Measurements from ENCODE around the gene C5orf34.
"Not testable (repeated sequence)": the region's sequence is repeated elsewhere in the genome, so short reads cannot be mapped to it uniquely, and the experiment has no call there.

C5orf34 gene

DNA sequence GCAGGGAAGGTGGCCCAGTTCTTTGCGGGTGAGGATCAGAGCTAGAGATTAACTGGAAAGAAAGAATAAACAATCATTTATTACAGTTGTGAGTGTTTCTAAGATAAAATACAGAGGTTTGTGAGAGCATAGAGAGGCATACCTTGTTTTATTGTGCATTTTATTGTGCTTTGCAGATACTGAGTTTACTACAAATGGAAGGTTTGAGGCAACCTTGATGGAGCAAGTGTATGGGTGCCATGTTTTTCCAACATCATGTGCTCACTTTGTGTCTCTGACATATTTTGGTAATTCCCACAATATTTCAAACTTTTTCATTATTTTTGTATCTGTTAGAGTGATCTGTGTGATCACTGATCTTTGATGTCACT lies 715 bp upstream of the C5orf34 start:
- DNase-seq (ENCODE audit: low spot score), result no peak

DNA sequence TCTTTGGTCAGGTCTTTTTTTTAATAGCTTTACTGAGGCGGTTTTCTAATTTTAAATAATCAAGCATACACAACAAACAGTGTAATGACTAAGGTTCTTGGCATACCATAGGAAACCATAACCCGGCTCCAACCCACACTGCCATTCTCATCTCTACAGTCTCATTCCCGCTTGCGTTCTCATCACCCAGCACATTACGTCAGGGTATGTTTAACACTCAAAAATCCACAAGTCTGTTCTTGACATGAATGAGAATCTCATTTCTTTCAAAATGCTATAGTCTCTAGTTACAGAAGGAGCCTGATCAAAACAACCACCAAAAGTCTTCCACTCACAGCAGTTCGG lies 505 bp downstream of the C5orf34 start:
- no peak for DNase-seq (ENCODE audit: low spot score)

DNA sequence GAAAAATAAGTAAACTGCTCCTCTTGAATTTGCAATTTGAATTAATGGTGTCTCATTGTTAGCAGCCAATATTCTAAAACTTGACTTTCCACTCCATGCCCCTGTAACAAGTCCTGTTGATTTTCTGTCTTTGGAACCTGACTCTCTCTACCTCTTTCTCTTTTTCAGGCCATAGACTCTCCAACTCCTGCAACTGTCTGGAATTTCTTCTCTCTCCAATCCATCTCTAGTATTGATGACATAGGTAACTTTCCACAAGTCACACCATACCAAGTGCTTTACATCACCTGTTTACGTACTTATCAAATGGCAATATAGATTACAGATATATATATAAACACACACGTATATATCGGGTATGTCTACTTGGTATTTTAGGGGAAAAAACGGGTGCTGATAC lies 923 bp downstream of the C5orf34 start:
- no peak for DNase-seq (ENCODE audit: low spot score)

DNA sequence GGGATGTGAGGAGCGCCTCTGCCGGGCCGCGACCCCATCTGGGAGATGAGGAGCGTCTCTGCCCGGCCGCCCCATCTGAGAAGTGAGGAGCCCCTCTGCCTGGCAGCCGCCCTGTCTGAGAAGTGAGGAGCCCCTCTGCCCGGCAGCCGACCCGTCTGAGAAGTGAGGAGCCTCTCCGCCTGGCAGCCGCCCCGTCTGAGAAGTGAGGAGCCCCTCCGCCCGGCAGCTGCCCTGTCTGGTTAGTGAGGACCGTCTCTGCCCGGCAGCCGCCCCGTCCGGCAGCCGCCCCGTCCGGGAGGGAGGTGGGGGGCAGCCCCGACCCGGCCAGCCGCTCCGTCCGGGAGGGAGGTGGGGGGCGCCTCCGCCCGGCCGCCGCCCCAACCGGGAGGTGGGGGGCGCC lies 3.9 kb downstream of the C5orf34 start:
- not testable (repeated sequence) for DNase-seq (ENCODE audit: low spot score)

DNA sequence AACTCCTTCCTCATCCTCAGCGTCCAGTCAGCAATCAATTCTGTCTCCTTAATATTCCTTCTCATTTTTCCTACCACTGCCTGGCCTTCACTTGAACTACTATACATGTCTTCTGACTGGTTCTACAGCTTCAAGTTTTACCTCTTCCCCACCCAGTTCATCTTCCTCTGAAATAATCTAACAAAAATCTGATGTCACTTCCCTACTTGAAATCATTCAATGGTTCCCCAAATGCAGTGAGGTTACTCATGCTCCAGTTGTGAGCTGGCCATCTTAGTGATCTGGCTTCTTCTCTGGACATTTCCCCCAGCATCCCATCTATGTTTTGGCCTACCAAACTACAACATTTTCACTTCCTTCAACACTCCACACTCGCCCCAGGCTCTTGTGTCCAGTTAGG lies 16.4 kb downstream of the C5orf34 start:
- no peak for DNase-seq (ENCODE audit: low spot score)

DNA sequence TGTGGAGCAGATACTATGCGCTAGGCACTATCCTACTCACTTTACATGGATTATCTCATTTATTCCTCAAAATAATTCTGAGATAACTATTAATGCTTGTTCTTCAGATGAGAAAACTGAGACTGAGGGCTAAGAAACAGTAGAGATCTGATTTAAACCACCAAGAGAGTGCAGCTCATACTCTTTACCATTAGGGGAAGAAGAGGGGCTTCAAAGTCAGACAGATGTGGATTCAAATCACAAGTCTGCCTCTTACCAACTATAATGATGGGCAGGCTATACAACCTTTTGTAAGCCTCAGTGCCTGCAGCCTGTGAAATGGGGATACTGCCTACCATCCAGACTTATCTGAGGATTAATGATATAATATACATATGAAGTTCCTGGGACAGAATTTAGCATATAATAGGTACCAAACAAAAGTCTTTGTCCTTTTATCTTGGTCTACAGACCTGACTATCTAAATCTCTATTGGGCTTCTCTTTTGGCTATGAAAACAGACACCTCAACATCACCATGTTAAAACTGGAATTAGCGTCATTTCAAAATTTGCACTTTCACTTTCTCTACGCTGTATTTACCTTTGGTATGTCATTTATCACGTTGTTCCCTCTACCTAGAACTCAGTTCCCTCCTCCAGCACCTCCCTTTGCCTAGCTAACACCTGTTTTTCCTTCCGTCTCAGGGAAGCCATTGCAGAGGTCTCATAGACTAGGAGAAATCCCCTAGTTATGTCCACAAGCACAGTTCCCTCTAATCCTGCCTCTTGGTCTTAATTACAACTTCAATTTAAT lies 17.4 kb downstream of the C5orf34 start:
- no peak for DNase-seq (ENCODE audit: low spot score)

DNA sequence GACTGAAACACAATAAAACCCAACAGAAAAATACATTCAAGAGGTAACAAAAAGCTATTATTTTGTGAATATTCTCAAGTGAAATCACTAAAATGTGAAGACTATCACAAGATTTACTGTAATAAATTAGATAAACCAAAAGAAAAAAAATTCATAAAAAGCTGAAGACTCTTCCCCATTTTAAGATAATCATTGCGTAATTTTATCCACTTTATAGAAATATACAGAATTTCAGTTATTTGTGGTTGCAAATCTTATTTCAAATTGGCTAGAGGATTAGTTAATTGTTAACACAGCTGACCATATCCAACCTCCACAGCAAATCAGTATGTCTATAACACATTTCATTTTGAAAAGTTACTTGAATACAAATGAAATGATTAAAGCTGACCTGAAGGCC lies 23.6 kb downstream of the C5orf34 start:
- DNase-seq (ENCODE audit: low spot score), result no peak

DNA sequence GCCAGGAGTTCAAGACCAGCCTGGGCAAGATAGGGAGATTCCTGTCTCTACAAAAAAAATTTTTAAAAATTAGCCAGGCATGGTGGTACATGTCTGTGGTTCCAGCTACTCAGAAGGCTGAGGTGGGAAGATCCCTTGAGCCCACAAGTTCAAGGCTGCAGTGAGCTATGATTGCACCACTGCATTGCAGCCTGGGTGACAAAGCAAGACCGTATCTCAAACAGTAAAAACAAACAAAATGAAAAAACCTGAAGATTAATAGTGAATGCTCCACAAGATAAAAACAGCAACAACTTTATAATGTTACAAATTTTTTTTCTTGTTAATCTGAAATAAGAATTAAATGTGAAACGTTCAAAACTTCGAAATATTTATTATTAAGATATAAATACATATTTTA lies 28.6 kb downstream of the C5orf34 start:
- no peak for DNase-seq (ENCODE audit: low spot score)

DNA sequence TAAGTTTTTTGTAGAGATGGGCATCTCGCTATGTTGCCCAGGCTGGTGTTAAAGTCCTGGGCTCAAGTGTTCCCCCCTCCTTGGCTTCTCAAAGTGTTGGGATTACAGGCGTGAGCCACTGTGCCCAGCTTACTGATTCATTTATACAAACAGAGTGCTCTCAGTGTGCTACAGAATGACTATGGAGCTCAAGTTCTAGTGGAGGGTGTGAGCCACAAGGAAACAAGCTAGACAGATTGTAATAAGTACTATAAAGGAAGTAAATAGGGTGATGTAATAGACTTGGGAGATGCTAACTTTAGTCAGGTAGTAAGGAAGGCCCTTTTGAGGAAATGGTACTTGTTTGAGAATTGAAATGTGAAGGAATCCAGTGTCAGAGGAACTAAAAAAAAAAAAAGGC lies 29.5 kb downstream of the C5orf34 start:
- DNase-seq (ENCODE audit: low spot score), result no peak

DNA sequence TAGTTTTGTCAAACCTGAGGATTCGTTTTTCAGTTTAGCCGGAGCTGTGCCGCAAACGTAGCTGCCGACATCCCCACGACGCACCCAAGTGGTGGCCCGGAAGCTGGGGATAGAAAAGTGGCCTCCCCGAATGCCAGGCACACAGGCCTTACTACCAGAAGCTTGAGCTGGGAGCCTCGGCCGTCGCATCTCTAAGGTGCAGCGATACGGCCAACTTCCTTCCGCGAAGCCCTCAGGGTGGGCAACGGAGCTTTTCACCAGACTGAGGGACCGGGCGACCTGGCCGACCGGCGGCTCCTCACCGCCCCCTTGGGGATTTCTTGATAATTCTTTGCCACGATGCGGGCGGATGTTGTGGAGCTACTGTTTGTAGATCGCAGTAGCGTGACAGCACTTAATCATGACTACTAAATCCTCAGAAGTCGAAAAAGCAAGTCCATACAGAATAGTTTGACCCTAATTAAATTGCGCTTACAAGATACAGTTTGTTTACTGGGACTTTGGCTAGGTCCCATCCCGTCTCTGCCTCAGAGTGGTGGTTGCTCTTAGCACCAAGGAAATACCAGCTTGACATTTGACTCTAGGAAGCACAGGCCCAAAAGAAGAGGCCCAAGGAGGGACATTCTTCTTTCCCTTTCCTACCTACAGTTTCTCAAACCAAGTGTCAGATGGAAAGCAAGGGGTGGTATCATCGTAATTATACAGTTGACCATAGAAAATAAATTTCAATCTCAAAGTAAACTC lies 30.7 kb downstream of the C5orf34 start:
- peak; percentile 85 for DNase-seq (ENCODE audit: low spot score)

DNA sequence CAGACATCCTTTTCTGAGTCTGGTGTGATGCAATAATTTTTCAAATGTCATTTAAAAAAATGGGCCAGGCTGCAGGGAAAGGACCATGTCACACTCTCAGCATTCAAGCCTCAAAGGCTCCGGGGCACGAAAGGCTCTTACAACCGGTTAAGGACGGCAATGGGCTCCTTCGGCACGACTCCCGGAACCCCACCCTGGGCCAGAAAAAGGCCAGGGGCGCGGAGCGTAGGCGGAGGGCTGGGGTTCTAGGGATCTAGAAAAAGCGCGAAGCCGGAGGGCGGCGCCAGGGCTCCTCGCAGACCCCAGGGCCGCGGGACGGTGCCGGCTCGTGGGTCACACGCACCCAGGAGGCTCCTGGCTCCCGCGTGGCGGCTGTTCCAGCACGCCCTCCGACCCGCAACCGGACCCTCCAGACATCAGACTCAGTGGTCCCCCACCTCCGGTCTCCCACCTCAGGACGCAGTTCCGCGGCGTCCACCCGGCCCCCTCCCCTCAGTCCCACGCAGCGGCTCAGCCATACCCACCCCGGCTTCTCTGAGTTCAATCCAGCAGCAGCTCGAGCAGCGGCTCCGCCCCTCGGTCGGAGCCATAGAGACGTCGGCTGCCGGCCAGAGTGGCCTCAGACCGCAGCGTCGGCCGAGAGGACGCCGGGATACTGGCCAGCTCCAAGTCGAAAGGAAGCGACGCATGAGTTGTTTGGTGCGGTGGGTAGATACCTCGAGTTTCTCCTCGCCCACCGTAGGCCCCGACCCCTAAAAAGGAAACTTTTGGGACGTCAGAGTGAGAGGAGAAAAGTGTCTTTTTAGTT lies 31.4 kb downstream of the C5orf34 start, which contains the start of gene TMEM267:
Gene TMEM267, minus strand, starts transcription at position 568 of the 808 bp plus-strand sequence. CDS start 29,896 bp downstream, outside the sequence.
- DNase-seq (ENCODE audit: low spot score), result peak; percentile 96

DNA sequence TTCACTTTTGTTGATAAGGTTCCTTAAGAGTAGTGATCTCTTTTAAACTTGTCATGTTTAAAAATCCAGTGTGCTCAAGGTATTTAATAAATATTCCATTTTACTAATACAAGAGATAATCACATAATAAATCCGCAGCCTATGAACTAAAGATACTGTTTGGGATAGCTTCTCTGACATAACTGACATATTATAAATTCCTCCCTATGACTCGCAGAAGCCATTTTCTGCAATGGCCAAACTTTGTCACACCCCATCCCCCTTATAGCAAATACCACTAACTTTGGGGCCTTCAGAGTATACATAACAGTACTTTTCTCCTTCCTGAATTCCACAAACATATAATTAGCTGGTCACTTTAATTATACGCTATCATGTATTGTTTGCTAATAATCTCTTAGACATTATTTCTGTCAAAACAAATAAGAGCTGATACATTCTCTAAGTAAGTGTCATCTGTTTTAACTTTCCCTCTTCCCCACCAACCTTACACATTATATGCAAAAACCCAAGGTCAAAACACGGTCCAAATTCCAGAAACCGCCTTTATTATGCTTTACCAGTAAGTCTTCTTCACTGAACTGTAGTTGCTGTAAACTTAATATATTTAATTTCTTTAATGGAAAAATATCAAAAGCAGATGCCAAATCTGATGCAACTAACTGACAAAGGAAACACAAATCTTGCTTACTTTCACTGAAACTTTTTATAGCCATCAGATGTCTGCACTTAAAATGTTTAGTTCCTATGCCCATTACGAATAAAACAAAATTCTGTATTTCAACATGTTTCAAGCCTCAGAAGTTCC lies 32.3 kb downstream of the C5orf34 start:
- no peak for DNase-seq (ENCODE audit: low spot score)

DNA sequence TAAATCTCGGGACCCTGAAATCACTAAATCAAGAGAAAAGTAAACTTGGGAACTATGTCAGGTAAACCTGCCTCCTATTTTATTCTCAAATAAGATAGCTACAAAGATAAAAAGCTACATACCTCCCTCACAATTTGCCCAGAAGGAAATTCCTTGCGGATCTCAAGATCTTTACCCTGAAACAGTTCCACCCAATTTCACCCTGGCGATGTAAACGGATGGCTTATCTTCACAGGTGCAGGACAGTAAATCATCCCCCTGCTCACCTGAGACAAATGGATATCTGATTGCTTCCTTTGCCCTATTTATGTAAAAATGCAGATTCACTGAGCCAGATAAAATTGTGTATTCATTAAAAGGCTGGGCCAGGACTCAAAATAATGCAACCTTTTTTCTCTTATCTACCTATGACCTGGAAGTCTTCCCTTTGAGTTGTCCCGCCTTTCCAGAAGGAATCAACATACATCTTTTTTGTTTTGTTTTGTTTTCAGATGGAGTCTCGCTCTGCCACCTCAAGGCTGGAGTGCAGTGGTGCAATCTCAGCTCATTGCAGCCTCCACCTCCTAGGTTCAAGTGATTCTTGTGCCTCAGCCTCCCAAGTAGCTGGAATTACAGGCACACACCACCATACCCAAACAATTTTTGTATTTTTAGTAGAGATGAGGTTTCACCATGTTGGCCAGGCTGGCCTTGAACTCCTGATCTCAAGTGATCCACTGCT lies 45.1 kb downstream of the C5orf34 start:
- no peak for DNase-seq (ENCODE audit: low spot score)

DNA sequence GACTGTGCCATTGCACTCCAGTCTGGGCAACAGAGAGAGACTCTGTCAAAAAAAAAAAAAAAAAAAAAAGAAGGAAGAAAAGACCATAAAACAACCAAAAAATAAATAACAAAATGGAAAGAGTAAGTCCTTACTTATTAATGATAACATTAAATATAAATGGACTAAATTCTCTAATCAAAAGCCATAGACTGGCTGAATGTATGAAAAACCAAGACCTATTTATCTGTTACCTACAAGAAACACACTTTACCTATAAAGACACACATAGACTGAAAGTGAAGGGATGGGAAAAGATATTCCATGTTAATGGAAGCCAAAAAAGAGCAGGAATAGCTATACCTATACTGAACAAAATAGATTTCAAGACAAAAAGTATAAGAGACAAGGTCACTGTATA lies 47.8 kb downstream of the C5orf34 start:
- no peak for DNase-seq (ENCODE audit: low spot score)

DNA sequence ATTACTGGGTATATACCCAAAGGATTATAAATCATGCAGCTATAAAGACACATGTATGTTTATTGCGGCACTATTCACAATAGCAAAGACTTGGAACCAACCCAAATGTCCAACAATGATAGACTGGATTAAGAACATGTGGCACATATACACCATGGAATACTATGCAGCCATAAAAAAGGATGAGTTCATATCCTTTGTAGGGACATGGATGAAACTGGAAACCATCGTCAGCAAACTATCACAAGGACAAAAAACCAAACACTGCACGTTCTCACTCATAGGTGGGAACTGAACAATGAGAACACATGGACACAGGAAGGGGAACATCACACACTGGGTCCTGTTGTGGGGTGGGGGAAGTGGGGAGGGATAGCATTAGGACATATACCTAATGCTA lies 49.5 kb downstream of the C5orf34 start:
- not testable (repeated sequence) for DNase-seq (ENCODE audit: low spot score)

DNA sequence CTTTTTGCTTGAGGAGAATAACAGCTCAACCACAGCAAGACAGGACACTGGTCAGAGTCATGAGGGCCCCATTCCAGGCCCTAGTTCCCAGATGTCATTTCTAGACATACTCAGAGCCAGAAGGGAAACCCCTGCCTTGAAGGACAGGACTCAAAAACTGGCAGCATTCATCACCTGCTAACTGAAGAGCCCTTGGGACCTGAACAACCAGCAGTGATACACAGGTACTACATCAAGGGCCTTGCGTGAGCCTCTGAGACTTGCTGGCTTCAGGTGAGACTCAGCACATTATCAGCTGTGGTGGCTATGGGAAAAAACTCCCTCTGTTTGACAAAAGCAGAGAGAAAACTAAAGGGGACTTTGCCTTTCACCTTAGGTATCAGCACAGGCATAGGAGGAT lies 53.9 kb downstream of the C5orf34 start:
- no peak for DNase-seq (ENCODE audit: low spot score)

DNA sequence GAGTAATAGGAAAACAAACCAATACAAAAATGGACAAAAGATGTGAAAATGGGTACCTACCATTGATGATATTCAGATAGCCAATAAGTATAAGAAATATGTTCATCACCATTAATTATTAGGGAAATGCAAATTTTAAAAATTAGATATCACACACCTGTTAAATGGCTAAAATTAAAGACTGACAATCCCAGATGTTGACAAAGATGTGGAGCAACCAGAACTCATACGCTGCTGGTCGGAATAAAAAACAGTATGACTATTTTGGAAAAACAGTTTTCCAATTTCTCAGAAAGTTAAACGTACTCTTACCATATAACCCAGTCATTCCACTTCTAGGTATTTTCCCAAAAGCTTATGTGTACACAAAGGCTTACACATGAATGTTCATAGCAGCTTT lies 58.4 kb downstream of the C5orf34 start:
- no peak for DNase-seq (ENCODE audit: low spot score)

DNA sequence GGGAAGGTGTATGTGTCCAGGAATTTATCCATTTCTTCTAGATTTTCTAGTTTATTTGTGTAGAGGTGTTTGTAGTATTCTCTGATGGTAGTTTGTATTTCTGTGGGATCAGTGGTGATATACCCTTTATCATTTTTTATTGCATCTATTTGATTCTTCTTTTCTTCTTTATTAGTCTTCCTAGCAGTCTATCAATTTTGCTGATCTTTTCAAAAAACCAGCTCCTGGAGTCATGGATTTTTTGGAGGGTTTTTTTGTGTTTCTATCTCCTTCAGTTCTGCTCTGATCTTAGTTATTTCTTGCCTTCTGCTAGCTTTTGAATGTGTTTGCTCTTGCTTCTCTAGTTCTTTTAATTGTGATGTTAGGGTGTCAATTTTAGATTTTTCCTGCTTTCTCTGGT lies 73.4 kb downstream of the C5orf34 start:
- DNase-seq (ENCODE audit: low spot score), result not testable (repeated sequence)

DNA sequence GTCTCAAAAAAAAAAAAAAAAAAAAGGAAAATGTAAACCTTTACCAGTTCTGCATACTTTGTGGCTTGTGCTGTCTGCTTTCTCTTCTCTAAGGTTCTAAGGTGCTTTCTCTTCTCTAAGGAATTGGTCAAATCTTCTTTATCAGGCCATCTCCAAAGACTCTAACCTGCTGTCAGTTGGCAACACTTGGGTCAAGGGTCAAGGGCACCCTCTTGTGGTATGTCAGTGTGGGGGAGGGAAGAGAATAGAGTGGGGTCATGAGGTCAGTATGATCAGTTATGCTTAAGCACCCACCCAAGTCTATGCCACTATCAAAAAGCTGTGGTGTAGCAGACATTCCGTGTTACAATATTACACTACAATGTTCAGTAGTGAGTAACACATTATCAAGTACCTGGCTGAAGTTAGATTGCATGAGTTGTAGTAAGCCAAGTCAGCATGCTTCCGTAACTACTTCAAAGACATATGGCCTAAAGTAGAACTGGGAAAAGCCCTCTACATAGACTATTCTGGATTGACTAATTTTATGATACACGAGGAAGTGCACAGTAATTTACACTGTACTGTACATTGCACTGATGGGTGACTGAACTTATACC lies 77.8 kb downstream of the C5orf34 start:
- DNase-seq (ENCODE audit: low spot score), result no peak

All from putamen (tissue), 1 donor.